ENCODE data around the gene FAM169A.

DNA sequence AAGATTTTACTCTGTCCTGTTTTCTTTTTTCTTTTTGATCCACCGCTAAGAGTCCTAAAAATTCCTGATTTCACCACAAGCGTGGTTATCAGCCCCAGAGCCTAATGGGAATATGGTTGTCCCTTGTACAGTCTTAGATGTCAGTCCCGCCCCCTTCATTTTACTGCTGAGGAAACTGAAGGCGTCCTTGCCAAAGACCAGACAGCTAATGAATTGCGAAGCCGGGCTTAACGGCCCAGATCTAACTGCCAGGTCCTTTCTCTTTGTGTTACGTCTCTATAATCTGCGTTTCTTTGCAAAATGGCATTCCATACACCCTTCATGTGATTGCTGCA is 98.6 kb downstream of the FAM169A start:
- TF ChIP-seq PPARA (CRISPR knock-in tag; IDR thresholded peaks at IDR 0.05; ENCODE audit: borderline replicate concordance) (no peak), TCF4 (CRISPR knock-in tag; IDR thresholded peaks at IDR 0.05; ENCODE audit: borderline replicate concordance) (no peak), ZNF8 (CRISPR knock-in tag; IDR thresholded peaks at IDR 0.05) (no peak), TOX (CRISPR knock-in tag; IDR thresholded peaks at IDR 0.05; ENCODE audit: borderline replicate concordance) (no peak), GLIS3 (CRISPR knock-in tag; IDR thresholded peaks at IDR 0.05) (no peak)
- TF ChIP-seq, protein P1, sequence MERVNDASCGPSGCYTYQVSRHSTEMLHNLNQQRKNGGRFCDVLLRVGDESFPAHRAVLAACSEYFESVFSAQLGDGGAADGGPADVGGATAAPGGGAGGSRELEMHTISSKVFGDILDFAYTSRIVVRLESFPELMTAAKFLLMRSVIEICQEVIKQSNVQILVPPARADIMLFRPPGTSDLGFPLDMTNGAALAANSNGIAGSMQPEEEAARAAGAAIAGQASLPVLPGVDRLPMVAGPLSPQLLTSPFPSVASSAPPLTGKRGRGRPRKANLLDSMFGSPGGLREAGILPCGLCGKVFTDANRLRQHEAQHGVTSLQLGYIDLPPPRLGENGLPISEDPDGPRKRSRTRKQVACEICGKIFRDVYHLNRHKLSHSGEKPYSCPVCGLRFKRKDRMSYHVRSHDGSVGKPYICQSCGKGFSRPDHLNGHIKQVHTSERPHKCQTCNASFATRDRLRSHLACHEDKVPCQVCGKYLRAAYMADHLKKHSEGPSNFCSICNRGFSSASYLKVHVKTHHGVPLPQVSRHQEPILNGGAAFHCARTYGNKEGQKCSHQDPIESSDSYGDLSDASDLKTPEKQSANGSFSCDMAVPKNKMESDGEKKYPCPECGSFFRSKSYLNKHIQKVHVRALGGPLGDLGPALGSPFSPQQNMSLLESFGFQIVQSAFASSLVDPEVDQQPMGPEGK (CRISPR knock-in tag; IDR thresholded peaks at IDR 0.05; ENCODE audit: borderline replicate concordance): no peak

Data from SK-N-SH treated with all-trans-retinoic acid at 6 μM for 48 hours (cell line).